PC-3 (cell line): ENCODE measurements around the gene IGFBP7. TPM values are rescaled to one million over a fixed set of nuclear protein-coding genes. Genes with fewer than 3 reads are reported as not detected.
A peak's percentile ranks its signal among the peaks of the same experiment; 100 is the strongest.

Experiments used
- ATAC-seq: fragments of 200-7000 bp; cut with Tn5 transposase; 2 replicates; pipeline ENCODE4 v1.9.1; 2020; ENCODE audit warnings: mild to moderate bottlenecking, moderate library complexity
- BruUV-seq: library from RNA; stranded (reverse); fragments of 400-500 nt; replicated peaks from 2 replicates; lab custom pipeline; 2021; lab: Mats Ljungman, UMichigan
- CTCF ChIA-PET: fragments of 300-600 bp; sonication (Branson Sonifier 250); formaldehyde crosslinking; loops from one replicate; lab custom pipeline; 2022; ENCODE audit warnings: antibody characterized with exemption; lab: Charles Lee
- POLR2A ChIA-PET: fragments of 300-600 bp; sonication (Branson Sonifier 250); formaldehyde crosslinking; loops from one replicate; lab custom pipeline; 2022; ENCODE audit warnings: antibody characterized with exemption; ENCODE audit not compliant: unreplicated experiment; lab: Charles Lee
- DNase-seq: peaks from one replicate; pipeline ENCODE4 v3.0.0-alpha.2; 2015
- H2AFZ ChIP-seq: fragments of 300-600 bp; sonication (generic); 2 replicates; pipeline ENCODE4 v1.6.0; 2016; ENCODE audit warnings: antibody characterized with exemption, low read length
- H3F3A ChIP-seq: fragments of 300-600 bp; sonication (generic); one replicate; pipeline ENCODE4 v1.6.0; 2017; ENCODE audit warnings: antibody characterized with exemption, low read length, control low read depth, mild to moderate bottlenecking; ENCODE audit not compliant: unreplicated experiment
- H3K27ac ChIP-seq: fragments of 300-600 bp; sonication (generic); 2 replicates; pipeline ENCODE4 v1.5.1; 2016; ENCODE audit warnings: mild to moderate bottlenecking, low read length
- H3K27me3 ChIP-seq: fragments of 300-600 bp; sonication (generic); 2 replicates; pipeline ENCODE4 v1.6.1; 2016; ENCODE audit warnings: low read length, mixed read lengths
- H3K36me3 ChIP-seq: fragments of 300-600 bp; sonication (generic); 2 replicates; pipeline ENCODE4 v1.6.1; 2016; ENCODE audit warnings: low read depth, mixed run types, low read length, mixed read lengths
- H3K4me1 ChIP-seq: fragments of 300-600 bp; sonication (generic); 2 replicates; pipeline ENCODE4 v1.5.1; 2016; ENCODE audit warnings: low read length; ENCODE audit not compliant: insufficient read depth
- H3K4me2 ChIP-seq: fragments of 300-600 bp; sonication (generic); 2 replicates; pipeline ENCODE4 v1.6.0; 2016; ENCODE audit warnings: low read length
- H3K4me3 ChIP-seq: fragments of 300-600 bp; sonication (generic); 2 replicates; pipeline ENCODE4 v1.5.1; 2016; ENCODE audit warnings: mild to moderate bottlenecking, low read length, mixed read lengths
- H3K79me2 ChIP-seq: fragments of 300-600 bp; sonication (generic); 2 replicates; pipeline ENCODE4 v1.6.1; 2017; ENCODE audit warnings: low read length, mixed read lengths
- H3K9ac ChIP-seq: fragments of 300-600 bp; sonication (generic); 2 replicates; pipeline ENCODE4 v1.6.0; 2016; ENCODE audit warnings: mild to moderate bottlenecking, low read length
- H3K9me2 ChIP-seq: fragments of 300-600 bp; sonication (generic); replicated peaks from 2 replicates; pipeline ENCODE4 v1.6.1; 2016; ENCODE audit warnings: mixed run types, low read length, mixed read lengths
- H3K9me3 ChIP-seq: fragments of 300-600 bp; sonication (generic); 2 replicates; pipeline ENCODE4 v1.6.1; 2016; ENCODE audit warnings: low read length, mixed read lengths
- H4K20me1 ChIP-seq: fragments of 300-600 bp; sonication (generic); 2 replicates; pipeline ENCODE4 v1.6.1; 2016; ENCODE audit warnings: low read length, mixed read lengths
- EZH2 ChIP-seq: fragments of 300-600 bp; sonication (generic); IDR thresholded peaks from one replicate; pipeline ENCODE4 v1.6.1; 2017; ENCODE audit warnings: antibody characterized with exemption, mild to moderate bottlenecking, low read length; ENCODE audit not compliant: unreplicated experiment
- EZH2phosphoT487 ChIP-seq: fragments of 300-600 bp; sonication (generic); IDR thresholded peaks from 2 replicates; pipeline ENCODE4 v1.6.1; 2018; ENCODE audit warnings: mild to moderate bottlenecking, antibody characterized with exemption, low read length, borderline replicate concordance
- intact Hi-C: fragments of 100-400 bp; cut with micrococcal nuclease; formaldehyde crosslinking; loops from 2 replicates; pipeline ENCODE4 v1.9.0; 2023
- total RNA-seq: library from RNA; depleted of rRNA; stranded (reverse); fragments of >200 nt; gene quantifications from 2 replicates; pipeline ENCODE4 v1.2.3, GENCODE V29; 2014
- TF ChIP-seq, protein P1 (sequence below): fragments of 300-600 bp; sonication (generic); conservative IDR thresholded peaks from 2 replicates; pipeline ENCODE4 v1.5.1; 2017; ENCODE audit warnings: antibody characterized with exemption, low read depth, mild to moderate bottlenecking, low read length

IGFBP7 gene
- total RNA-seq, 1 experiment from 2014 or later, result not detected

DNA sequence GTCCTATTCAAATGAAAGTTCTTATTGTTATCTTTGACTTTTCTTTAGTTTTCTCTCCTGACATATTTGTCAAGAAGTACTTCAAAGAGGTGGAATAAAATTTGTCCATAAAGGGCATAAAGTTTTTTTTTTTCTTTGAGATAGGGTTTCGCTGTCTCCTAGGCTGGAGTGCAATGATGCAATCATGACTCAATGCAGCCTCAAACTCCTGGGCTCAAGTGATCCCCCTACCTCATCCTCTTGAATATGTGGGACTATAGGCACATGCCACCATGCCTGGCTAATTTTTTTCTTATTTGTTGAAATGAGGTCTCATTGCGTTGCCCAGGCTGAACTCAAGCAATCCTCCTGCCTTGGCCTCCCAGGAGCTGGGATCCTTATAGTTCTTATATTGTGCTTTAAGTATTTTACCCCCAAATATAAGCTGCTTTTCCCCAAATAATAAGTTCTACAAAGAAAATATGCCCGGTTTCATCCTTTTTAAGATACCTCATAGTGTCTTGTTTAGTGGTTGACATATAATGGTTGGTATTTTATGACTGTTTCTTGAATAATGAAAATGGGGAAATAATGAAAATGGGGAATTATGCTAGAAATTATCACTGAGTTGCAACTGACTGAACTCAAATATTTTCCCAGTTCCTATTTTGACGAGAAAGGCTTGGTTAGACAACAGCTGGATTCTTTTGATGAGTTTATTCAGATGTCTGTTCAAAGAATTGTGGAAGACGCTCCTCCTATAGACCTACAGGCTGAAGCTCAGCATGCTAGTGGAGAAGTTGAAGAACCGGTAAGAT lies 119.9 kb downstream of the IGFBP7 start:
- Histone ChIP-seq H3K9me3 (no peaks in the 10 kb centered on the region), H2AFZ (no peak overlapping the region), H3K27me3 (no peaks in the 10 kb centered on the region), H3K27ac (no peak overlapping the region), H3K4me1 (no peaks in the 10 kb centered on the region), H4K20me1 (peaks cover 32% of the 10 kb centered on the region), H3K9ac (no peak overlapping the region), H3K4me3 (no peak overlapping the region), H3K4me2 (no peak overlapping the region), H3K9me2 (no peaks in the 10 kb centered on the region), H3K36me3 (peaks cover 83% of the 10 kb centered on the region), H3K79me2 (peaks cover 73% of the 10 kb centered on the region), H3F3A (no peaks in the 10 kb centered on the region)
- no TSS peak for BruUV-seq
- peak; percentile 20; the same call in 1 of the 2 replicates for ATAC-seq
- CTCF ChIA-PET, result no interaction called here
- intact Hi-C loops, result no loop called here
- TF ChIP-seq, protein P1, sequence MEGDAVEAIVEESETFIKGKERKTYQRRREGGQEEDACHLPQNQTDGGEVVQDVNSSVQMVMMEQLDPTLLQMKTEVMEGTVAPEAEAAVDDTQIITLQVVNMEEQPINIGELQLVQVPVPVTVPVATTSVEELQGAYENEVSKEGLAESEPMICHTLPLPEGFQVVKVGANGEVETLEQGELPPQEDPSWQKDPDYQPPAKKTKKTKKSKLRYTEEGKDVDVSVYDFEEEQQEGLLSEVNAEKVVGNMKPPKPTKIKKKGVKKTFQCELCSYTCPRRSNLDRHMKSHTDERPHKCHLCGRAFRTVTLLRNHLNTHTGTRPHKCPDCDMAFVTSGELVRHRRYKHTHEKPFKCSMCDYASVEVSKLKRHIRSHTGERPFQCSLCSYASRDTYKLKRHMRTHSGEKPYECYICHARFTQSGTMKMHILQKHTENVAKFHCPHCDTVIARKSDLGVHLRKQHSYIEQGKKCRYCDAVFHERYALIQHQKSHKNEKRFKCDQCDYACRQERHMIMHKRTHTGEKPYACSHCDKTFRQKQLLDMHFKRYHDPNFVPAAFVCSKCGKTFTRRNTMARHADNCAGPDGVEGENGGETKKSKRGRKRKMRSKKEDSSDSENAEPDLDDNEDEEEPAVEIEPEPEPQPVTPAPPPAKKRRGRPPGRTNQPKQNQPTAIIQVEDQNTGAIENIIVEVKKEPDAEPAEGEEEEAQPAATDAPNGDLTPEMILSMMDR, result no peak
- no peak for TF ChIP-seq EZH2
- TF ChIP-seq EZH2phosphoT487, result no peak
- POLR2A ChIA-PET, result no interaction called here
- peak; percentile 8 for DNase-seq

DNA sequence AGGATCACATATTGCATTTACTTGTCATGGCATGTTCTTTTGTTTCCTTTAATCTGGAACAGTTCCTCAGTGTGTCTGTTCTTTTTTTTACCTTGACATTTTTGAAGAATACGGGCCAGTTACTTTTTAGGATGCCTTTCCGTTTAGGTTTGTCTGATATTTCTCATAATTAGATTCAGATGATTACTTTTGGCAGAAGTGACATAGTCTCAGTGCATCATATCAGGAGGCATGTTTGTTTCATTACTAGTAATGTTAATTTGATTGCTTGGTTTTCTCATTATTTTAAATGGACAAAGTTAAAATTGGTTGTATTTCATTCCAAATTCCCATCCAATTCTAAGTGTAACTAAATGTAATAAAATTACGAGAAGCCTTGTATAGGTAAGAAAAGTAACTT lies 123.2 kb downstream of the IGFBP7 start:
- no peak overlapping the region for H3K4me3 ChIP-seq
- peaks cover 93% of the 10 kb centered on the region for H3K79me2 ChIP-seq
- POLR2A ChIA-PET, result no interaction called here
- no peaks in the 10 kb centered on the region for H3K9me3 ChIP-seq
- H3K4me1 ChIP-seq, result peaks cover 2% of the 10 kb centered on the region
- H3K4me2 ChIP-seq, result no peak overlapping the region
- intact Hi-C loops, result no loop called here
- TF ChIP-seq, protein P1, result no peak
- TF ChIP-seq EZH2 (no peak), EZH2phosphoT487 (no peak)
- ATAC-seq (no peak), DNase-seq (no peak)
- H3F3A ChIP-seq, result no peaks in the 10 kb centered on the region
- peaks cover 65% of the 10 kb centered on the region for H3K36me3 ChIP-seq
- BruUV-seq, result no TSS peak
- no peak overlapping the region for H2AFZ ChIP-seq
- CTCF ChIA-PET, result no interaction called here
- H3K27me3 ChIP-seq, result no peaks in the 10 kb centered on the region
- no peak overlapping the region for H3K27ac ChIP-seq
- H3K9ac ChIP-seq, result no peak overlapping the region
- no peaks in the 10 kb centered on the region for H3K9me2 ChIP-seq
- peaks cover 45% of the 10 kb centered on the region for H4K20me1 ChIP-seq

DNA sequence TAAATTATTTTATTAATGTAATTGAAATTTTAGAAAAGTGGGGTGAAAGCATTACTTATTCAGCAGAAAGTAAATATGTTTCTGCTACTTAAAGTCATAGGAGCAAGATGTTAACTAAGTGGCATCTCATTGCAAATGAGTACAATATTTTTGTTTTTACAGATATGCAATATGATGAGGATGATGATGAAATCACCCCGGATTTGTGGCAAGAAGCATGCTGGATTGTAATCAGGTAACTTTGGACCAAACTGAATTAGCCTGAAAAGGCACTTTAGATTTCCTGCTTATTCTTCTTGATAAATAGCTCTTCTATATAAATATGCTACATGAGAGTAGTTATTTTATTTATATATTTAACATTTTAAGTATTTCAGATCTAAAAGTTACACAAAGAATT lies 124.0 kb downstream of the IGFBP7 start:
- ATAC-seq (no peak), DNase-seq (no peak)
- Histone ChIP-seq H3K79me2 (peaks cover 93% of the 10 kb centered on the region), H3F3A (no peaks in the 10 kb centered on the region), H2AFZ (no peak overlapping the region), H3K4me1 (peaks cover 10% of the 10 kb centered on the region), H3K27ac (no peak overlapping the region), H3K9me3 (no peaks in the 10 kb centered on the region), H4K20me1 (peaks cover 49% of the 10 kb centered on the region), H3K4me2 (no peak overlapping the region), H3K9ac (no peak overlapping the region), H3K9me2 (no peaks in the 10 kb centered on the region), H3K36me3 (peaks cover 61% of the 10 kb centered on the region), H3K4me3 (no peak overlapping the region), H3K27me3 (no peaks in the 10 kb centered on the region)
- TF ChIP-seq, protein P1, result no peak
- no peak for TF ChIP-seq EZH2phosphoT487
- TF ChIP-seq EZH2, result no peak
- POLR2A ChIA-PET, result no interaction called here
- no TSS peak for BruUV-seq
- intact Hi-C loops, result no loop called here
- CTCF ChIA-PET, result no interaction called here
